Measurements from ENCODE around the gene LPAR5.

The LPAR5 gene

GRCh38 chr12:6635856-6636531, at the start of gene LPAR5:
Gene LPAR5 (minus strand): TSS chr12:6635959. CDS start chr12:6621248, 14,711 bp downstream.
- DNase-seq = peak; percentile 42 to 50

GRCh38 chr12:6684609-6685008, 48.9 kb upstream of the LPAR5 start:
- peak; percentile 50 to 85 for DNase-seq

GRCh38 chr12:6676962-6677361, 41.2 kb upstream of the LPAR5 start:
- DNase-seq = no peak

GRCh38 chr12:6672143-6672542, 36.4 kb upstream of the LPAR5 start:
- DNase-seq = no peak

- DNase-seq = no peak
These were observed 31.9 kb upstream of the LPAR5 start for GRCh38 chr12:6667559-6668210.

- no peak for DNase-seq
These were observed 30.5 kb upstream of the LPAR5 start for GRCh38 chr12:6666211-6666610.

GRCh38 chr12:6664902-6665301, 29.1 kb upstream of the LPAR5 start:
- peak; percentile 42 to 74 for DNase-seq

- DNase-seq = peak; percentile 99 to 100
These were observed 27.4 kb upstream of the LPAR5 start, which contains the start of gene ING4 for GRCh38 chr12:6662906-6663742. Gene ING4 (minus strand): TSS chr12:6663119. CDS start chr12:6663101, 18 bp downstream.

- no peak for DNase-seq
These were observed 26.8 kb upstream of the LPAR5 start for GRCh38 chr12:6662602-6662905.

- no peak for DNase-seq
These were observed 18.2 kb upstream of the LPAR5 start for GRCh38 chr12:6653987-6654386.

GRCh38 chr12:6653342-6653741, 17.6 kb upstream of the LPAR5 start:
- DNase-seq = no peak

GRCh38 chr12:6652391-6652790, 16.6 kb upstream of the LPAR5 start:
- no peak for DNase-seq

- no peak for DNase-seq
These were observed 15.1 kb upstream of the LPAR5 start for GRCh38 chr12:6650832-6651231.

- peak; percentile 55 to 78 for DNase-seq
These were observed 11.4 kb upstream of the LPAR5 start, which contains the start of gene ACRBP for GRCh38 chr12:6647083-6647604. Gene ACRBP (minus strand): TSS chr12:6647432. CDS start chr12:6647366, 66 bp downstream.

GRCh38 chr12:6646276-6647082, 10.7 kb upstream of the LPAR5 start:
- DNase-seq = no peak

GRCh38 chr12:6644903-6645302, 9.1 kb upstream of the LPAR5 start:
- DNase-seq = peak in 1 of 2 donors; percentile 13

GRCh38 chr12:6644257-6644596, 8.5 kb upstream of the LPAR5 start:
- DNase-seq = peak; percentile 74 to 76

GRCh38 chr12:6643569-6644256, 8.0 kb upstream of the LPAR5 start:
- DNase-seq = peak; percentile 52 to 65

GRCh38 chr12:6641131-6641530, 5.4 kb upstream of the LPAR5 start:
- DNase-seq = no peak

GRCh38 chr12:6640497-6640896, 4.7 kb upstream of the LPAR5 start:
- no peak for DNase-seq

GRCh38 chr12:6639151-6639801, 3.5 kb upstream of the LPAR5 start:
- peak; percentile 33 to 55 for DNase-seq

Data from inflammatory macrophage treated with lipopolysaccharide for 1 hour (primary cell).